HepG2 (cell line): ENCODE measurements around the gene CIROP. TPM values are rescaled to one million over a fixed set of nuclear protein-coding genes. Genes with fewer than 3 reads are reported as not detected.
A peak's percentile ranks its signal among the peaks of the same experiment; 100 is the strongest.

ENCODE experiments used
- DR1 ChIP-seq: sonication (generic); formaldehyde crosslinking; IDR thresholded peaks from 2 replicates; pipeline ENCODE4 v1.8.0; 2021; ENCODE audit warnings: mild to moderate bottlenecking, missing genetic modification reagents, inconsistent platforms
- HDAC1 ChIP-seq: sonication (generic); formaldehyde crosslinking; IDR thresholded peaks from 2 replicates; pipeline ENCODE4 v1.5.1; 2020; ENCODE audit warnings: mild to moderate bottlenecking, missing genetic modification reagents
- HIVEP1 ChIP-seq: sonication (generic); formaldehyde crosslinking; IDR thresholded peaks from 2 replicates; pipeline ENCODE4 v1.4.0; 2020; ENCODE audit warnings: mild to moderate bottlenecking, missing genetic modification reagents
- HNRNPLL ChIP-seq: fragments of 200-400 bp; formaldehyde crosslinking; IDR thresholded peaks from 2 replicates; pipeline ENCODE4 v1.6.1; 2017; ENCODE audit warnings: mild to moderate bottlenecking, low read depth, low read length; ENCODE audit not compliant: poor library complexity, severe bottlenecking
- HOXA3 ChIP-seq: sonication (generic); formaldehyde crosslinking; IDR thresholded peaks from 2 replicates; pipeline ENCODE4 v1.5.0; 2020; ENCODE audit warnings: missing genetic modification reagents
- MIER3 ChIP-seq: IDR thresholded peaks from 2 replicates; pipeline ENCODE4 v1.6.1; 2016; ENCODE audit warnings: missing compliant biosample characterization, borderline replicate concordance
- MIXL1 ChIP-seq: IDR thresholded peaks from 2 replicates; pipeline ENCODE4 v1.6.1; 2016
- NFE2L2 ChIP-seq: fragments of 150-350 bp; IDR thresholded peaks from 2 replicates; pipeline ENCODE4 v1.6.1; 2014; ENCODE audit warnings: low read length
- PAF1 ChIP-seq: IDR thresholded peaks from 2 replicates; pipeline ENCODE4 v1.6.1; 2016; ENCODE audit warnings: missing genetic modification reagents, missing compliant biosample characterization
- PHB2 ChIP-seq: fragments of 450-650 bp; IDR thresholded peaks from 2 replicates; pipeline ENCODE4 v1.6.1; 2018; ENCODE audit not compliant: partially characterized antibody
- PLSCR1 ChIP-seq: sonication (generic); formaldehyde crosslinking; IDR thresholded peaks from 2 replicates; pipeline ENCODE4 v1.5.0; 2020; ENCODE audit warnings: missing genetic modification reagents, mild to moderate bottlenecking, borderline replicate concordance
- SMAD3 ChIP-seq: sonication (generic); formaldehyde crosslinking; IDR thresholded peaks from 2 replicates; pipeline ENCODE4 v1.4.0; 2020; ENCODE audit warnings: missing genetic modification reagents
- SMYD3 ChIP-seq: sonication (generic); formaldehyde crosslinking; IDR thresholded peaks from 2 replicates; pipeline ENCODE4 v1.8.1; 2023; ENCODE audit warnings: mild to moderate bottlenecking, missing genetic modification reagents
- TBX2 ChIP-seq: sonication (generic); formaldehyde crosslinking; IDR thresholded peaks from 2 replicates; pipeline ENCODE4 v1.5.0; 2020; ENCODE audit warnings: missing genetic modification reagents, mild to moderate bottlenecking, borderline replicate concordance
- TRAFD1 ChIP-seq: sonication (generic); formaldehyde crosslinking; IDR thresholded peaks from 2 replicates; pipeline ENCODE4 v1.5.1; 2020; ENCODE audit warnings: missing genetic modification reagents, mild to moderate bottlenecking, borderline replicate concordance
- ZBTB2 ChIP-seq: sonication (generic); formaldehyde crosslinking; IDR thresholded peaks from 2 replicates; pipeline ENCODE4 v1.8.0; 2022; ENCODE audit warnings: low read depth, missing genetic modification reagents
- ZBTB25 ChIP-seq: IDR thresholded peaks from 2 replicates; pipeline ENCODE4 v1.6.1; 2018; ENCODE audit warnings: missing genetic modification reagents
- ZEB1 ChIP-seq: IDR thresholded peaks from 2 replicates; pipeline ENCODE4 v1.6.1; 2012; ENCODE audit warnings: mild to moderate bottlenecking, low read depth, inconsistent platforms; ENCODE audit not compliant: insufficient replicate concordance
- ZFP41 ChIP-seq: sonication (generic); formaldehyde crosslinking; IDR thresholded peaks from 2 replicates; pipeline ENCODE4 v1.4.0; 2020; ENCODE audit warnings: mild to moderate bottlenecking, missing genetic modification reagents, borderline replicate concordance
- ZFP91 ChIP-seq: sonication (generic); formaldehyde crosslinking; IDR thresholded peaks from 2 replicates; pipeline ENCODE4 v1.9.0; 2022; ENCODE audit warnings: missing genetic modification reagents, mild to moderate bottlenecking, borderline replicate concordance
- ZNF10 ChIP-seq: sonication (generic); formaldehyde crosslinking; IDR thresholded peaks from 2 replicates; pipeline ENCODE4 v1.4.0; 2020; ENCODE audit warnings: mild to moderate bottlenecking, low read depth, missing genetic modification reagents, borderline replicate concordance
- ZNF296 ChIP-seq: sonication (generic); formaldehyde crosslinking; conservative IDR thresholded peaks from 2 replicates; pipeline ENCODE4 v1.5.0; 2020; ENCODE audit warnings: mild to moderate bottlenecking, missing genetic modification reagents
- ZNF484 ChIP-seq: sonication (generic); formaldehyde crosslinking; IDR thresholded peaks from 2 replicates; pipeline ENCODE4 v1.5.1; 2020; ENCODE audit warnings: mild to moderate bottlenecking, low read depth, missing genetic modification reagents, borderline replicate concordance
- ZNF720 ChIP-seq: sonication (generic); formaldehyde crosslinking; IDR thresholded peaks from 2 replicates; pipeline ENCODE4 v1.4.0; 2020; ENCODE audit warnings: missing genetic modification reagents
- polyA plus RNA-seq, 8 experiments: library from polyadenylated mRNA; depleted of rRNA in 3 of 8; stranded (reverse) in 7 of 8; unstranded in 1 of 8; fragments of >200 nt; fragmentation: Illumina TruSeq in 4 of 8; extraction: Trizol in 4 of 8; gene quantifications; 2 replicates each; pipeline versions ENCODE4 v1.2.1 to v1.2.3, GENCODE V29; 2011 to 2016; ENCODE audit warnings: low read depth in 4 of 8, missing spikeins in 1 of 8, mixed read lengths in 1 of 8; ENCODE audit not compliant: insufficient read depth in 1 of 8
- total RNA-seq, 5 experiments: library from RNA; depleted of rRNA; stranded (reverse); fragments of >200 nt; fragmentation: Illumina TruSeq; extraction: Trizol; gene quantifications; 2 replicates each; pipeline ENCODE4 v1.2.3, GENCODE V29; 2016; ENCODE audit warnings: low read depth in 1 of 5

Gene CIROP
- total and polyA plus RNA-seq, 2 of the 13 experiments (the other 11 are each of a cell fraction or from before 2014, with no cell fraction given) = 0.07 TPM; not detected in 1

GRCh38 chr14:23104591-23105347, at the start of gene CIROP (continued):
- TF ChIP-seq ZNF10 (CRISPR knock-in tag) = no peak
- TF ChIP-seq HDAC1 = no peak
- peak; percentile 3; the same call in 1 of the 2 replicates for TF ChIP-seq MIXL1 (CRISPR knock-in tag)
- no peak for TF ChIP-seq SMYD3 (CRISPR knock-in tag)
- TF ChIP-seq ZEB1 = no peak
- TF ChIP-seq HOXA3 (CRISPR knock-in tag) = peak; percentile 16; the same call in 1 of the 2 replicates
- TF ChIP-seq TRAFD1 (CRISPR knock-in tag) = no peak
- TF ChIP-seq SMAD3 (CRISPR knock-in tag) = no peak
- TF ChIP-seq ZNF720 = no peak
- no peak for TF ChIP-seq PLSCR1
- no peak for TF ChIP-seq ZNF296 (CRISPR knock-in tag)
- no peak for TF ChIP-seq DR1 (CRISPR knock-in tag)
- no peak for TF ChIP-seq ZBTB2
- no peak for TF ChIP-seq HNRNPLL
- no peak; the same call in 1 of the 2 replicates for TF ChIP-seq ZFP91 (CRISPR knock-in tag)
- no peak for TF ChIP-seq PHB2
- TF ChIP-seq HIVEP1 (CRISPR knock-in tag) = peak; percentile 46; the same call in 1 of the 2 replicates
- TF ChIP-seq ZFP41 (CRISPR knock-in tag) = no peak
- TF ChIP-seq MIER3 = no peak
- no peak for TF ChIP-seq PAF1 (CRISPR knock-in tag)
- TF ChIP-seq ZBTB25 (CRISPR knock-in tag) = no peak
- no peak for TF ChIP-seq NFE2L2
- TF ChIP-seq TBX2 (CRISPR knock-in tag) = no peak
- TF ChIP-seq ZNF484 (CRISPR knock-in tag) = no peak
